ENCODE data around the gene IL27RA. TPM values are rescaled to one million over a fixed set of nuclear protein-coding genes. Genes with fewer than 3 reads are reported as not detected.
"Not testable (repeated sequence)": the region's sequence is repeated elsewhere in the genome, so short reads cannot be mapped to it uniquely, and the experiment has no call there.

IL27RA gene
- total RNA-seq, 1 experiment from 2014 or later: 18.3 TPM

DNA sequence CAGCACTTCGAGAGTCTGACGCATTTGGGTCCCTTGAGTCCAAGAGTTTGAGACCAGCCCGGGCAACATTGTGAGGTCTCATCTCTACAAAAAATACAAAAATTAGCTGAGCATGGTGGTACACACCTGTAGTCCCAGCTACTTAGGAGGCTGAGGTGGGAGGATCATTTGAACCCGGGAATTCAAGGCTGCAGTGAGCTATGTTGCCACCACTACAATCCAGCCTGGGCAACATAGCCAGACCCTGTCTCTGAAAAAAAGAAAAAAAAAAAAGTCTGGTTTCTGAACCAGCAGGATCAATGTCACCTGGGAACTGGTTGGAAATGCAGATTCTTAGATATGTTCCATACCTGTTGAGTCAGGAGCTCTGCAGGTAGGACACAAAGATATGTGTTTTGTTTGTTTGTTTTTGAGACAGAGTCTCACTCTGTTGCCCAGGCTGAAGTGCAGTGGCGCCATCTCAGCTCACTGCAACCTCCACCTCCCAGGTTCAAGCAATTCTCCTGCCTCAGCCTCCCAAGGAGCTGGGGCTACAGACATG is 4.8 kb upstream of the IL27RA start:
- POLR2A ChIA-PET; BruUV-seq (replicated peaks): not testable (repeated sequence)

DNA sequence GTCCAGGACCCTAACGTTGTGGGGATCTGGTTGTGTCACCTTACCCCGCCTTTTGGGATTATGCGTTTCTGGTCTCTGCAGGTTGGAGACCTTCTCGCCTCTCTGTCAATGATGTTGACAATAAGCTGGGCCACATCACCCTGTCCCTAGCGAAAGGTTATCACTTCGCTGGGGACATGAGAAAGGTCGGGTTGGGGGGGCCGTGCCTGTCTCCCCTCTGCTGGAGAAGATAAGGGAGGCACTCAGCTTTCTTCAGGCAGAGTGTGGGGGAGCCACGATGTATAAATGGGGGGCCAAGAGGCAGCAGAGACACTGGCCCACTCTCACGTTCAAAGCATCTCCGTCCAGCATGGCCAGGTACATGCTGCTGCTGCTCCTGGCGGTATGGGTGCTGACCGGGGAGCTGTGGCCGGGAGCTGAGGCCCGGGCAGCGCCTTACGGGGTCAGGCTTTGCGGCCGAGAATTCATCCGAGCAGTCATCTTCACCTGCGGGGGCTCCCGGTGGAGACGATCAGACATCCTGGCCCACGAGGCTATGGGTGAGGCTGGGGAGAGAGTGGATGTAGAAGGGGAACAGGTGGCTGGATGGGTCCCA is 3.6 kb upstream of the IL27RA start, which contains the start of gene RLN3:
Gene RLN3 (plus strand): TSS at position 293 of the 595 bp plus-strand sequence. CDS start 57 bp downstream, at position 350.
- H2AFZ ChIP-seq (ENCODE audit: low read depth, low read length, poor library complexity, severe bottlenecking): no peak within 1 kb of the TSS
- no peak within 1 kb of the TSS for H3K4me2 ChIP-seq (ENCODE audit: low read length)
- ChIA-PET CTCF (no interaction called here), POLR2A (no interaction called here), RAD21 (ENCODE audit: low non-redundant PET in 1 of 2, low total read pairs in 2 of 2, uncharacterized antibody in 2 of 2, unreplicated experiment in 2 of 2) (no interaction called here)
- no peak for TF ChIP-seq POLR2AphosphoS5 (IDR thresholded peaks at IDR 0.05; ENCODE audit: low read depth, low read length)
- intact Hi-C loops (cut with micrococcal nuclease): no loop called here
- no peak within 1 kb of the TSS for H3K4me3 ChIP-seq (replicated peaks in 1 of 2; ENCODE audit: low read depth in 1 of 2, low read length in 2 of 2)
- H4K20me1 ChIP-seq (ENCODE audit: insufficient read depth): no peaks in the 10 kb centered on the region
- no peaks in the 10 kb centered on the region for H3K36me3 ChIP-seq (ENCODE audit: control insufficient read depth in 1 of 2, insufficient read depth in 2 of 2, low read length in 2 of 2)
- DNase-seq (ENCODE audit: low read depth, low spot score) (no peak), ATAC-seq (no peak)
- no peaks in the 10 kb centered on the region for H3K79me2 ChIP-seq (ENCODE audit: insufficient read depth, low read length)
- H3K27ac ChIP-seq (ENCODE audit: low read depth, low read length): no peak within 1 kb of the TSS
- H3K9ac ChIP-seq (ENCODE audit: low read length): no peak within 1 kb of the TSS
- no peaks in the 10 kb centered on the region for H3K27me3 ChIP-seq (ENCODE audit: insufficient read depth, low read length)
- no TSS peak for BruUV-seq (replicated peaks)
- no peaks in the 10 kb centered on the region for H3K9me3 ChIP-seq (ENCODE audit: control insufficient read depth in 1 of 2, insufficient read depth in 1 of 2, low read depth in 1 of 2, low read length in 2 of 2)
- no peaks in the 10 kb centered on the region for H3K9me2 ChIP-seq (ENCODE audit: insufficient read depth)
- H3K4me1 ChIP-seq (ENCODE audit: control insufficient read depth in 1 of 2, insufficient read depth in 2 of 2, low read length in 2 of 2): peaks cover 7 to 36% of the 10 kb centered on the region in 2 experiments

More for the DNA sequence above, 4.8 kb upstream of the IL27RA start:
- RAD21 ChIA-PET (ENCODE audit: low non-redundant PET in 1 of 2, low total read pairs in 2 of 2, uncharacterized antibody in 2 of 2, unreplicated experiment in 2 of 2); H3K9ac ChIP-seq (ENCODE audit: low read length); H3K4me2 ChIP-seq (ENCODE audit: low read length); H3K9me3 ChIP-seq (ENCODE audit: control insufficient read depth in 1 of 2, insufficient read depth in 1 of 2, low read depth in 1 of 2, low read length in 2 of 2); DNase-seq (ENCODE audit: low read depth, low spot score); ATAC-seq; H2AFZ ChIP-seq (ENCODE audit: low read depth, low read length, poor library complexity, severe bottlenecking); H3K4me3 ChIP-seq (replicated peaks in 1 of 2; ENCODE audit: low read depth in 1 of 2, low read length in 2 of 2); intact Hi-C loops (cut with micrococcal nuclease); H3K36me3 ChIP-seq (ENCODE audit: control insufficient read depth in 1 of 2, insufficient read depth in 2 of 2, low read length in 2 of 2); CTCF ChIA-PET; H3K27ac ChIP-seq (ENCODE audit: low read depth, low read length); H3K79me2 ChIP-seq (ENCODE audit: insufficient read depth, low read length); H3K27me3 ChIP-seq (ENCODE audit: insufficient read depth, low read length); H4K20me1 ChIP-seq (ENCODE audit: insufficient read depth); H3K9me2 ChIP-seq (ENCODE audit: insufficient read depth): not testable (repeated sequence)
- H3K4me1 ChIP-seq (ENCODE audit: control insufficient read depth in 1 of 2, insufficient read depth in 2 of 2, low read length in 2 of 2): peaks cover 7 to 41% of the 10 kb centered on the region in 2 experiments

DNA sequence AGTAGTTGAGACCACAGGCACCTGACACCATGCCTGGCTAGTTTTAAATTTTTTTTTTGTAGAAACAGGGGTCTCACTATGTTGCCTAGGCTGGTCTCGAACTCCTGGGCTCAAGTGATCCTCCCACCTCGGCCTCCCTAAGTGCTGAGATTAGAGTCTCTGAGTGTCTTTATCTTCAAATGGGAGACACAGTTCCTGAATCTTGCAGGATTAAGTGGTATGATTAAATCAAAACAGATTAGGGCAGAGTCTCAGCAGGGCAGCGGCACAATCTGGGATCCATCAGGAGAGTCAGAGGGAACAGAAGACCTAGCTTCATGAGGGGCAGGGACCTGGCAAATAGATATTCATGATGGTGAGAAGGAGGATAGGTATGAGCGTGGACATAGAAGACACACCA is 2.7 kb upstream of the IL27RA start:
- ATAC-seq (no peak), DNase-seq (ENCODE audit: low read depth, low spot score) (no peak)
- no peaks in the 10 kb centered on the region for H3K79me2 ChIP-seq (ENCODE audit: insufficient read depth, low read length)
- no peak overlapping the region for H3K4me2 ChIP-seq (ENCODE audit: low read length)
- H3K27me3 ChIP-seq (ENCODE audit: insufficient read depth, low read length): no peaks in the 10 kb centered on the region
- no peak overlapping the region for H2AFZ ChIP-seq (ENCODE audit: low read depth, low read length, poor library complexity, severe bottlenecking)
- CTCF ChIA-PET: no interaction called here
- no peak overlapping the region for H3K27ac ChIP-seq (ENCODE audit: low read depth, low read length)
- no peaks in the 10 kb centered on the region for H4K20me1 ChIP-seq (ENCODE audit: insufficient read depth)
- H3K9me3 ChIP-seq (ENCODE audit: control insufficient read depth in 1 of 2, insufficient read depth in 1 of 2, low read depth in 1 of 2, low read length in 2 of 2): no peaks in the 10 kb centered on the region
- H3K4me1 ChIP-seq (ENCODE audit: control insufficient read depth in 1 of 2, insufficient read depth in 2 of 2, low read length in 2 of 2): peaks cover 3 to 27% of the 10 kb centered on the region in 2 experiments
- H3K9me2 ChIP-seq (ENCODE audit: insufficient read depth): no peaks in the 10 kb centered on the region
- RAD21 ChIA-PET (ENCODE audit: low non-redundant PET in 1 of 2, low total read pairs in 2 of 2, uncharacterized antibody in 2 of 2, unreplicated experiment in 2 of 2): no interaction called here
- no peak overlapping the region for H3K9ac ChIP-seq (ENCODE audit: low read length)
- no TSS peak for BruUV-seq (replicated peaks)
- no peaks in the 10 kb centered on the region for H3K36me3 ChIP-seq (ENCODE audit: control insufficient read depth in 1 of 2, insufficient read depth in 2 of 2, low read length in 2 of 2)
- POLR2A ChIA-PET: no interaction called here
- H3K4me3 ChIP-seq (replicated peaks in 1 of 2; ENCODE audit: low read depth in 1 of 2, low read length in 2 of 2): no peak overlapping the region
- intact Hi-C loops (cut with micrococcal nuclease): no loop called here
- no peak for TF ChIP-seq CTCF (IDR thresholded peaks at IDR 0.05 in 2 of 3, conservative IDR thresholded peaks at IDR 0.05 in 1 of 3; ENCODE audit: borderline replicate concordance in 1 of 3, insufficient read depth in 1 of 3, low read depth in 2 of 3, low read length in 2 of 3)
- TF ChIP-seq YY1 (IDR thresholded peaks at IDR 0.05; ENCODE audit: extremely low read depth, insufficient replicate concordance, low read depth, low read length): no peak
- TF ChIP-seq ZFX (IDR thresholded peaks at IDR 0.05): no peak
- TF ChIP-seq CBX3 (IDR thresholded peaks at IDR 0.05; ENCODE audit: low read depth): no peak
- no peak for TF ChIP-seq MAX (IDR thresholded peaks at IDR 0.05)
- TF ChIP-seq ATF3 (IDR thresholded peaks at IDR 0.05): no peak
- no peak for TF ChIP-seq ELF1 (IDR thresholded peaks at IDR 0.05; ENCODE audit: borderline replicate concordance, low read depth)
- no peak for TF ChIP-seq FOSL1 (IDR thresholded peaks at IDR 0.05; ENCODE audit: low read depth)
- TF ChIP-seq SRF (IDR thresholded peaks at IDR 0.05; ENCODE audit: low read depth): no peak
- TF ChIP-seq RAD21 (IDR thresholded peaks at IDR 0.05; ENCODE audit: low read depth): no peak
- TF ChIP-seq SP1 (IDR thresholded peaks at IDR 0.05; ENCODE audit: low read depth): no peak
- no peak for TF ChIP-seq POLR2AphosphoS5 (IDR thresholded peaks at IDR 0.05; ENCODE audit: low read depth, low read length)

All from HCT116 (cell line).